ENCODE results near the gene OVCA2.

Gene OVCA2

GRCh38 chr17:2023256-2023655, 18.6 kb upstream of the OVCA2 start:
- no peak overlapping the region for H3K4me3 ChIP-seq (ENCODE audit: low read depth, low read length)
- TF ChIP-seq CTCF (IDR thresholded peaks at IDR 0.05; ENCODE audit: insufficient read depth, low read depth, low read length, missing control alignments): no peak
- DNase-seq (ENCODE audit: low read depth): no peak

GRCh38 chr17:2023692-2024571, 17.9 kb upstream of the OVCA2 start:
- no peak for TF ChIP-seq CTCF (IDR thresholded peaks at IDR 0.05; ENCODE audit: insufficient read depth, low read depth, low read length, missing control alignments)
- H3K4me3 ChIP-seq (ENCODE audit: low read depth, low read length): no peak overlapping the region
- peak; percentile 24 for DNase-seq (ENCODE audit: low read depth)

GRCh38 chr17:2024572-2025219, 17.1 kb upstream of the OVCA2 start:
- DNase-seq (ENCODE audit: low read depth): no peak
- no peak for TF ChIP-seq CTCF (IDR thresholded peaks at IDR 0.05; ENCODE audit: insufficient read depth, low read depth, low read length, missing control alignments)
- no peak overlapping the region for H3K4me3 ChIP-seq (ENCODE audit: low read depth, low read length)

GRCh38 chr17:2025220-2025621, 16.6 kb upstream of the OVCA2 start, which contains the start of gene RTN4RL1:
Gene RTN4RL1, minus strand, starts transcription at chr17:2025334. Its CDS starts 469 bp downstream, at chr17:2024865.
- no peak within 1 kb of the TSS; the same call in 1 of the 2 replicates for H3K4me3 ChIP-seq (ENCODE audit: low read depth, low read length)
- peak; percentile 42 for DNase-seq (ENCODE audit: low read depth)
- no peak for TF ChIP-seq CTCF (IDR thresholded peaks at IDR 0.05; ENCODE audit: insufficient read depth, low read depth, low read length, missing control alignments)

GRCh38 chr17:2025622-2026309, 16.1 kb upstream of the OVCA2 start:
- peak; percentile 7 for TF ChIP-seq CTCF (IDR thresholded peaks at IDR 0.05; ENCODE audit: insufficient read depth, low read depth, low read length, missing control alignments)
- DNase-seq (ENCODE audit: low read depth): no peak
- no peak overlapping the region for H3K4me3 ChIP-seq (ENCODE audit: low read depth, low read length)

- H3K4me3 ChIP-seq (ENCODE audit: low read depth, low read length): no peak overlapping the region
- no peak for TF ChIP-seq CTCF (IDR thresholded peaks at IDR 0.05; ENCODE audit: insufficient read depth, low read depth, low read length, missing control alignments)
- DNase-seq (ENCODE audit: low read depth): no peak
These were observed 14.1 kb upstream of the OVCA2 start for GRCh38 chr17:2027528-2028233.
